GM19468 (cell line): ENCODE data around the gene AKR1A1.

Experiments used
- ATAC-seq: cut with Tn5 transposase; IDR thresholded peaks from one replicate; pipeline ENCODE4 v1.9.1; 2021; ENCODE audit warnings: mild to moderate bottlenecking, moderate library complexity, moderate number of reproducible peaks; ENCODE audit not compliant: unreplicated experiment; ENCODE audit errors: extremely low read depth

Gene AKR1A1

GRCh38 chr1:45608175-45609156, 57.8 kb downstream of the AKR1A1 start:
- no peak for ATAC-seq

- no peak for ATAC-seq
These were observed 60.1 kb downstream of the AKR1A1 start for GRCh38 chr1:45610589-45611226.

GRCh38 chr1:45612941-45613579, 62.4 kb downstream of the AKR1A1 start:
- ATAC-seq = no peak

GRCh38 chr1:45615885-45616284, 65.3 kb downstream of the AKR1A1 start:
- no peak for ATAC-seq

DNA sequence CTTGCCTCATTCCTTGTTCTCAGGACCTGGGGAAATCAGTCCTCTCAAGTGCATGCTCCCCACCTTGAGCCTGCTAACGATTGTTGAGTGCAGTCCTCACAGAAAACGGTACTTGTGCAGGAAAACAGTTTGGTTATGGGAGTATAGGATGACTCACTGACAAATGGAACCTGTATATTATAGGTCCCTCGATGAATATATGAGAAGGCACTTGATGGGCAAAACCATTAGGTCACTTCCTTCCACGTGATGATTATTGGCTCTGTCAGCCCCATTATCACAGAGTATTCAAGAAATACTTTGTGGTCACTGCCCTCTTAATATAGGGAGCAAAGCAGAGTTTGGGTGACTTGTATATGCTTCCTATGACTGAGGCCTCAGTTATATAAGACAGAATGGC, 67.0 kb downstream of the AKR1A1 start:
- ATAC-seq = no peak

DNA sequence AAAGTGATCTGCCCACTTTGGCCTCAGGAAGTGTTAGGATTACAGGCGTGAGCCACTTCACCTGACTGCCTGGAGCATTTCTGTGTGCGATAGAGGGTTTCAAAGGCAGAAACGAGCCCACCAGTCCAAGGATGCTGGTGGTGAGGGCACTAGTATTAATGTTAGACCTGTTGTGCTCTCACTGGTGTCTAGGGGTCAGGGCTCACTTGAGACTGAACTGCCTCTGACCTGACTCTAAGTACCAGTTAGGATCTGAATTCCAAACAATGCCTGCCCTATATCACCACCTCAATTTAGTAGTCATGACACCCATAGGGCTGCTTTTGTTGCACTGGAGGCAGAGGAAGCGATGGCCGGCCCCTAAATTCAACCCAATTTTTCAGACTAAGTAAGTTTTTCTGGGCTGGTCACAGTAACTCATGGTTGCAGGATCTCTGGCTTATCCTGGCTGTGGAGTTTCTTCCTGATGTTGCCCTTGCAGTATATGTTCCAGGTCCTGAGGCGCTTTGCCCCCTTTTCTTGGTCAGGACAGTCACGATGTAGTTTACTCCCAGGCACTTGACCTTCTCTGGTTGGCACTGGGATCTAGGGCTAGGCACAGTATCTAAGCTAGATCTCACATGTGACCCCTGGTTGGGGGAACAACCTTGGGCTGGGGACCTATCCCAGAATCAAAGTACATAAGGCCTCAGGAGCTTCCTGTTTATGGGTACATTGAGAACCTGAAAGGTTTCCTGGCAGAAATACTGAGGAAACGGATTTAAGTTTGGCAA, 68.7 kb downstream of the AKR1A1 start:
- no peak for ATAC-seq
